ENCODE measurements around the gene GABRG3.
"Not testable (repeated sequence)": the region's sequence is repeated elsewhere in the genome, so short reads cannot be mapped to it uniquely, and the experiment has no call there.

GABRG3 gene

DNA sequence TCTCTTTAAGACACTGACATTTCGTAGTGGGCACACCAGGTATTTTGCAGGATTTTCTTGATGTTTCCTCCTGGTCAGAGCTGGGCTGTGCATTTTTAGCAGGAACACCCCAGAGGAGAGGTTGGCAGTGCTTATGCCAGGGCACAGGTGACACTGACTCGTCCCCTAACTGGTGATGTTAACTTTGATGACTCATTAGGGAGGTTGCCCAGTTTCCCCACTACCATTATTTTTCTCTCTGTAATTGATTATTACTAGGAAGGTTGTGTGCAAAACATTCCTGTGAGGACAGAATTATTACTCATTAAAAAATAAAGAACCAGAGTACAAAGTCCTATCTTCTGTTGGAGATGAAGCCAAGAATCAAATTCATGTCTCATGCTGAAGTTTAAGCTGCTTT lies 394.5 kb downstream of the GABRG3 start:
- Histone ChIP-seq H3K9me3 (ENCODE audit: control insufficient read depth, insufficient read depth, low read length) (no peaks in the 10 kb centered on the region), H3K36me3 (ENCODE audit: insufficient read depth, low read length) (no peaks in the 10 kb centered on the region), H3K9ac (ENCODE audit: low read depth, low read length) (no peak overlapping the region), H3K4me1 (ENCODE audit: insufficient read depth, low read length) (no peaks in the 10 kb centered on the region)

DNA sequence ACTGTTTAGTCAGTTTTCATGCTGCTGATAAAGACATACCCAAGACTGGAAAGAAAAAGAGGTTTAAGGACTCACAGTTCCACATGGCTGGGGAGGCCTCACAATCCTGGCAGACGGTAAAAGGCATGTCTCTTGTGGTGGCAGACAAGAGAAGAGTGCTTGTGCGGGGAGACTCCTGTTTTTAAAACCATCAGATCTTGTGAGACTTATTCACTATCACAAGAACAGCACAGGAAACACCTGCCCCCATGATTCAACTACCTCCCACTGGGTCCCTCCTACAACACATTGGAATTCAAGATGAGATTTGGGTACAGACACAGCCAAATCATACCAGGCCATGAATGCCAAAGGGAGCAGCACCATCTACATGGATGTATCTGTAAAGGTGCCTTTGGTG lies 406.4 kb downstream of the GABRG3 start:
- H3K9me3 ChIP-seq (ENCODE audit: control insufficient read depth, insufficient read depth, low read length); H3K9ac ChIP-seq (ENCODE audit: low read depth, low read length); H3K36me3 ChIP-seq (ENCODE audit: insufficient read depth, low read length); H3K4me1 ChIP-seq (ENCODE audit: insufficient read depth, low read length): not testable (repeated sequence)

DNA sequence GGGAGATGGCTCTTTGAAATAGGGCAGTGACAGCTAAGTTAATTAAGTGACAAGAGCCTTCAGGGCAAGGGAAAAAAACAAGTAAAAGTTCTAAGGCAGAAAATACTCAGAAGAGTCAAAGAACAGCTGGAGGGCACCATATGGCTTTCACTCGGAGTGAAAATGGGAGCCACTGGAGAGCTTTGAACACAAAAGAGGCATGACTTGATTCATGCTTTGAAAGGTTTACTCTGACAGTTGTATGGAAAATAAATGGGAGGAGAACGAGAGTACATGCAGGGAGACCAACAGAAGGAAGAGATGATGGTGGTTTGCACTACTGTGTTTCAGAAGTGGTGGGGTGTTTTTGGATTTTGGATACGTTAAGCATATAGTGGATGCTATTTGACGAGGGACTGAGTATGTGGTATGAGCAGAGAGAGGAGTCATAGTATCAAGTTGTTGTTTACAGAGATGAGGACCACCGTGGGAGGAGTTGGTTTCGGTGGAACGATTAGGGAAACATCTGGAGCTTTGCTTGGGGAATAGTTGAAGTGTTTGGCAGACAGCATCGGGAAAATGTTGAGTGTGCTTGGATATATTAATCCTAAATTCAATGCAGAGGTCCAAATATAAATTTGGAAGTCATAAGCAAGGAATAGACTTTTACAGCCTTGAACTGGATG lies 411.5 kb downstream of the GABRG3 start:
- peaks cover 2% of the 10 kb centered on the region; the same call in 1 of the 2 replicates for H3K9me3 ChIP-seq (ENCODE audit: control insufficient read depth, insufficient read depth, low read length)
- no peak overlapping the region for H3K9ac ChIP-seq (ENCODE audit: low read depth, low read length)
- no peaks in the 10 kb centered on the region for H3K36me3 ChIP-seq (ENCODE audit: insufficient read depth, low read length)
- no peaks in the 10 kb centered on the region for H3K4me1 ChIP-seq (ENCODE audit: insufficient read depth, low read length)

DNA sequence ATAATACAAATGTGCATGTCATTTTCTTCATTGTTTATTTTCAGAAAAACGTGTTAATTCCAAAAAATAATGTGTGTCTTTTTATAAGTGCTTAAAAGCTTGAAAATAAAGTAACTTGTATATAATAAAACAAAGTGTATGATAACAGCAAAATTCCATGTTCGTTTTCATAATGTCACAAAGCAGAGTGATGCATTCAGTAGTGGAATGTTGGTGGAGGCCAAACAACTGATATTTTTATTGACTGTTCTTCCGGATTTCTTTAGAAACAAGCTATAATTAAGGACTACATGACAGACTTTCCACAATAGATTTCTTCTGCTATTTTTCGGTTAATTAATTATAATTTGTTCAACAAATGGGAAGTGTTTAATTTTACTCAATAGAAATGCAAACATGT lies 412.7 kb downstream of the GABRG3 start:
- H3K9me3 ChIP-seq (ENCODE audit: control insufficient read depth, insufficient read depth, low read length), result no peaks in the 10 kb centered on the region
- H3K36me3 ChIP-seq (ENCODE audit: insufficient read depth, low read length), result no peaks in the 10 kb centered on the region
- H3K9ac ChIP-seq (ENCODE audit: low read depth, low read length), result no peak overlapping the region
- H3K4me1 ChIP-seq (ENCODE audit: insufficient read depth, low read length), result no peaks in the 10 kb centered on the region

DNA sequence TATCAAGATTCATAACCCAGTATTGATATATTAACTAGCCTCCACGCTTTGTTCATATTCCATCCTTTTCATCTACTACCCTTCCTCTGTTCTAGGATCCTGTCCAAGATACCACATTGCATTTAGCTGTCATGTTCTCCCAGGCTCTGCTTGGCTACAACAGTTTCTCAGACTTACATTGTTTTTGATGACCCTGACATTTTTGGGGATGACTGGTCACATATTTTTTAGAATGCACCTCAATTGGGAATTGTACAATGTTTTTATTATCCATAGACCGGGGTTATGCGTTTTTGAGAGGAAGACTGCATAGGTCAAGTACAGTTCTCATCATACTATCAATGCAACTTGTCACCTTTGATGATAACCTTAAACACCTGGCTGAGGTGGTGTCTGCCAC lies 421.2 kb downstream of the GABRG3 start:
- H3K36me3 ChIP-seq (ENCODE audit: insufficient read depth, low read length), result no peaks in the 10 kb centered on the region
- H3K9ac ChIP-seq (ENCODE audit: low read depth, low read length), result no peak overlapping the region
- peaks cover 4% of the 10 kb centered on the region; the same call in 1 of the 2 replicates for H3K9me3 ChIP-seq (ENCODE audit: control insufficient read depth, insufficient read depth, low read length)
- H3K4me1 ChIP-seq (ENCODE audit: insufficient read depth, low read length), result no peaks in the 10 kb centered on the region

DNA sequence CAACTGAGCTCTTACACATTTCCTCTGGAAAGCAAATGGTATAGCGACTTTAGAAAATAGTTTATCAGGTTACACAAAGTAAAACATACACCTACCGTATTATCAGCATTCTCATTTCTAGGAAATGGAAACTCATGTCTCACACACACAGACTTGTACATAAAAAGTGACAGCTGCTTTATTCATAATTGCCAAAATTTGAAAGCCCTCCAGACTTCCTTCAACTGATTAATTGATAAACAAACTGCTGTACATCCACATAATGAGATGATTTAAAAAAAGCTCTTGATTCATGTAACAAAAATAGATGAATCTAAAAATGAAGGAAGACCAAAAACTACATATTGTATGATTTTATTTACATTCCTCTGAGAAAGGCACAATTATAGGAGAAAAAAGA lies 425.5 kb downstream of the GABRG3 start:
- Histone ChIP-seq H3K36me3 (ENCODE audit: insufficient read depth, low read length) (no peaks in the 10 kb centered on the region), H3K9ac (ENCODE audit: low read depth, low read length) (no peak overlapping the region), H3K4me1 (ENCODE audit: insufficient read depth, low read length) (peaks cover 13% of the 10 kb centered on the region; the same call in 1 of the 2 replicates), H3K9me3 (ENCODE audit: control insufficient read depth, insufficient read depth, low read length) (peaks cover 4% of the 10 kb centered on the region; the same call in 1 of the 2 replicates)

DNA sequence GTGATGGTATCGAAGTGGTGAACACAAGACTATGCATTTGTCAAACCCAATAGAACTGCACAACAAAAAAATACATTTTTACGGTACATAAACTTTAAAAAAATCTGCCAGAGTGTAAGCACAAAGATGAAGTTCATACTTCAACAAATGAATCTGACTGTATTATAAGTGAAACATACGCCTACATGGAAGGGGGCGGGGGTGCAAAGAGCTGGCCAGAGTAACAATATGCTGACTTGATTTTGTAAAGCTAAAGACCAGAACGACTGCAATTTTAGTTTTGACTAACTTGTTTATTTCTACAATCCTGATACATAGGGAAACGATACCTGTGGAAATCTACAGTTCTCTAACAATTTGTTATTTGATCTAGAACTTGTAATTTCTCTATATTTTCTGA lies 426.0 kb downstream of the GABRG3 start:
- H3K4me1 ChIP-seq (ENCODE audit: insufficient read depth, low read length), result peaks cover 13% of the 10 kb centered on the region; the same call in 1 of the 2 replicates
- H3K36me3 ChIP-seq (ENCODE audit: insufficient read depth, low read length), result no peaks in the 10 kb centered on the region
- H3K9ac ChIP-seq (ENCODE audit: low read depth, low read length), result no peak overlapping the region
- peaks cover 4% of the 10 kb centered on the region; the same call in 1 of the 2 replicates for H3K9me3 ChIP-seq (ENCODE audit: control insufficient read depth, insufficient read depth, low read length)

DNA sequence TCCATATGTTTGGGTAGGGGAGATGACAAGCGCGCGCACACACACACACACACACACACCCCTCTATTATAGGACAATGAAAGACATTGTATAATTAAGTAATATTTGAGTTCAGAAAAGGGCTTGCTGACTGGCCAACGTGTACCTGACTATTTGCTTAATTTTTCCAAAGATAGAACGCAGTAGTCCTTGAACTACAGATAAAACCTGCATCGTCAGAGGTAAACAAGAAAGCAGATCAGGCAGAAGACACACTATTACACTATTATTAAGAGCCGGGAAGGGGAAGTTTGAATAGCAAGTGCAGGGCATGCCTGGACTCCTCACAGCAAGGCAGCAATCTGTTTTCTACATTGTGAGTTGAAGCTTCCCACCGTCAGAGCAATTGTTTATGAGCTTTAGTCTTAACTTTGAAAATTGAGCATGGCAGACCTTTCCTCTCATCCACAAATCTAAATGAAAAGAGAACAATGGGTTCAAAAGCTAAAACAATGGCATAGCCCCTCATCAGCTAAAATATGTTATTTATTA lies 427.7 kb downstream of the GABRG3 start:
- Histone ChIP-seq H3K36me3 (ENCODE audit: insufficient read depth, low read length) (no peaks in the 10 kb centered on the region), H3K9me3 (ENCODE audit: control insufficient read depth, insufficient read depth, low read length) (peaks cover 4% of the 10 kb centered on the region; the same call in 1 of the 2 replicates), H3K9ac (ENCODE audit: low read depth, low read length) (no peak overlapping the region), H3K4me1 (ENCODE audit: insufficient read depth, low read length) (peaks cover 13% of the 10 kb centered on the region; the same call in 1 of the 2 replicates)

DNA sequence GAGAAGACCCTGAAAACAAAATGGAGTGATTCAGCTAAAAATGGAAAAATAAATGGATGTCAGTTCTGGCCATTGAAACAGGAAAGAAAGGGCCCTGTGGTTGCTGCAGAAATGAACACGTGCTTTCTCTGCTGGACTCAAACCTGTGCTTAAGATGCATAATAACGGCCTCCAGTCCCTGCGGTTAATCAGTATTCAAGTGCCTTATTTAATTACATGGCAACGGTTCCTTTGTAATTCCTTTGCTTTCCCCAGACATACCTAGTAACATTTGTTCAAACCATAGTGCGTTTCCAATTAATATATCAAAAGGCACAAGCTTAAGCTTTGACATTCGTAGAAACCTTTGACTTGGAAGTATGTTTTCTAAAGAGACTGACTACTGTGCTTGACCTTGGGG lies 428.3 kb downstream of the GABRG3 start:
- no peaks in the 10 kb centered on the region for H3K36me3 ChIP-seq (ENCODE audit: insufficient read depth, low read length)
- peaks cover 4% of the 10 kb centered on the region; the same call in 1 of the 2 replicates for H3K9me3 ChIP-seq (ENCODE audit: control insufficient read depth, insufficient read depth, low read length)
- H3K4me1 ChIP-seq (ENCODE audit: insufficient read depth, low read length), result peaks cover 13% of the 10 kb centered on the region; the same call in 1 of the 2 replicates
- no peak overlapping the region for H3K9ac ChIP-seq (ENCODE audit: low read depth, low read length)

DNA sequence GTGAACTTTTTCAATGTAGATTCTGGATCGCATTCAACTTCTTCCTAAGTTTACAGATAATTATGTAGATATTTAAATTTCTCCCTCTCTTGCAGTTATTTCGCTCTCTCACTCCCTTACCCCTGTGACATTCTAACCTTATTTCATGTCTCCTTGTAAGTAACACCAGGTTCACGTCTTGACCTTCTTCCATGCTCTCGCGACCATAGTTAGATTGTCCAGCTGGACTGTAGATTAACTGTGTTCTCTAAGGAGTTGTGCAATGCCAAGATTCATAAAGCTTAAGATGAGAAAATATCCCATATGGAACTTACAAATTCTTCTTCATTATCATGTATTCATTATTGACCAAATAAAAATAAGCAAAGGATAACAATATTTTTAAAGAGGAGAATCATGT lies 430.5 kb downstream of the GABRG3 start:
- H3K9ac ChIP-seq (ENCODE audit: low read depth, low read length), result no peak overlapping the region

DNA sequence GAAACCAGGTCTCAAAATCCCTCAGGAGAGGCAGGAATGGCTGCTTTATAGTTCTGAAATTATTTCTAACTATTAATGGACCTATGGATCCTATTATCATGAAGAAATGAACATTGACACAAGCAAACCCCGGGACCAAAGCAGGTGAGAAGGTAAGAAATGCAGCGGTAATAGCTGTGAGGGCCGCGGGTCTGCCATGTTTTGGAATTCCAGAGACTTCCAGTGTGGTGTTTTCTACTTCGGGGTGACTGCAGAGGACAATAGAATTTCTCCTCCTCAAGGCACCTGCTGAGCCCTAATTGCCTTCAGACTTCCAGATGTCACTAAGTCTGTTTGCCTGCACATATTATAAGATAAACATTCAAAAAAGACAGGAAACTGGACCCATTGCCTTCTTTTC lies 437.4 kb downstream of the GABRG3 start:
- no peaks in the 10 kb centered on the region for H3K9me3 ChIP-seq (ENCODE audit: control insufficient read depth, insufficient read depth, low read length)
- no peak overlapping the region for H3K9ac ChIP-seq (ENCODE audit: low read depth, low read length)
- peaks cover 5% of the 10 kb centered on the region for H3K4me1 ChIP-seq (ENCODE audit: insufficient read depth, low read length)
- H3K36me3 ChIP-seq (ENCODE audit: insufficient read depth, low read length), result no peaks in the 10 kb centered on the region

More for the DNA sequence above, 430.5 kb downstream of the GABRG3 start:
- Histone ChIP-seq H3K9me3 (ENCODE audit: control insufficient read depth, insufficient read depth, low read length) (no peaks in the 10 kb centered on the region), H3K4me1 (ENCODE audit: insufficient read depth, low read length) (peaks cover 13% of the 10 kb centered on the region; the same call in 1 of the 2 replicates), H3K36me3 (ENCODE audit: insufficient read depth, low read length) (no peaks in the 10 kb centered on the region)

DNA sequence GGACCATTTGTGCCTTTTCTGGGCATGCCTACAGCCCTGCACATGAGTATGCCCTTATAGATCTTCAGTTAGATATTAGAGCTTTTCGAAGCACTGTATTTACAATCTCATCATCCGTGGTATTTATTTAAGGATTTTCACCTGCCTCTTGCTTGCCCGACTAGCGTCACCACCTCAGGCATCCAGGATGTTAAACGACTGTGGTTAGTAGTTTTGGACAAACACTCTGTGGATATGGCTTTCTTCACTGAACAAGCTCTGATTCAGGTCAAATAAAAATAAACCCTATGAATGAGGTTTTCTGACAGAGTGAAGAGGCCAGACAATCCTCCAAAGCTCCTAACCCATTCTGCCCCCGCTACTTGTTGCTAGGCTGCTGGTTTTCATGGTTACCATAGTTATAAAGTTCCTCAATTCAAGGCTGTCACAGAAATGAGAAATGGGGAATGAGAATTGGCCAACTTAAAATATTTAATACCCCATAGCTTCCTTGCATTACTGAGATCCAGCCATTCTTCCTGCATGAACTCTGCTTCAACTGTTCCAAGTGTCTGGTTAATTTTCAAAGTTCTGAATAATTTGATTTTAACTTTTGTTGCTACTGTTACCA lies 440.1 kb downstream of the GABRG3 start:
- Histone ChIP-seq H3K9me3 (ENCODE audit: control insufficient read depth, insufficient read depth, low read length) (no peaks in the 10 kb centered on the region), H3K36me3 (ENCODE audit: insufficient read depth, low read length) (no peaks in the 10 kb centered on the region), H3K9ac (ENCODE audit: low read depth, low read length) (no peak overlapping the region), H3K4me1 (ENCODE audit: insufficient read depth, low read length) (peaks cover 15% of the 10 kb centered on the region)

DNA sequence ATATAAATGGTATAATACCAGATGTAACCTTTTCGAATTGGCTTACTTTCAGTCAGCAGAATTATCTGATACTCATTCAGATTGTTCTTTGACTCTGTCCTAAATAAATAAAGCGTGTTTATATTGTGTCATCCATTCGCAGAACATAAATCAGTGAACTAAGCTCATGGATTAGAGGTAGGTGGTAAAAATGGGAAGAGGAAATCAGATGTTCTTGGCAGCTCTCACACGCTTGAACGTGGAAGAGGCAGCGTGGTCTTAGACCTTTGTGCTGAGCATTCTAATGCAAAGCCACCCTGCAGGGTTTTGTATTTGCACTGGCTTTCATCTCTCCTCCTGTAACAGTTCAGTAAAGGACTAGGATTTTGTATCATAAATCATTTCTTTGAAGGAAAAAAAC lies 441.4 kb downstream of the GABRG3 start:
- H3K9ac ChIP-seq (ENCODE audit: low read depth, low read length), result no peak overlapping the region
- no peaks in the 10 kb centered on the region for H3K9me3 ChIP-seq (ENCODE audit: control insufficient read depth, insufficient read depth, low read length)
- H3K36me3 ChIP-seq (ENCODE audit: insufficient read depth, low read length), result no peaks in the 10 kb centered on the region
- peaks cover 15% of the 10 kb centered on the region for H3K4me1 ChIP-seq (ENCODE audit: insufficient read depth, low read length)

DNA sequence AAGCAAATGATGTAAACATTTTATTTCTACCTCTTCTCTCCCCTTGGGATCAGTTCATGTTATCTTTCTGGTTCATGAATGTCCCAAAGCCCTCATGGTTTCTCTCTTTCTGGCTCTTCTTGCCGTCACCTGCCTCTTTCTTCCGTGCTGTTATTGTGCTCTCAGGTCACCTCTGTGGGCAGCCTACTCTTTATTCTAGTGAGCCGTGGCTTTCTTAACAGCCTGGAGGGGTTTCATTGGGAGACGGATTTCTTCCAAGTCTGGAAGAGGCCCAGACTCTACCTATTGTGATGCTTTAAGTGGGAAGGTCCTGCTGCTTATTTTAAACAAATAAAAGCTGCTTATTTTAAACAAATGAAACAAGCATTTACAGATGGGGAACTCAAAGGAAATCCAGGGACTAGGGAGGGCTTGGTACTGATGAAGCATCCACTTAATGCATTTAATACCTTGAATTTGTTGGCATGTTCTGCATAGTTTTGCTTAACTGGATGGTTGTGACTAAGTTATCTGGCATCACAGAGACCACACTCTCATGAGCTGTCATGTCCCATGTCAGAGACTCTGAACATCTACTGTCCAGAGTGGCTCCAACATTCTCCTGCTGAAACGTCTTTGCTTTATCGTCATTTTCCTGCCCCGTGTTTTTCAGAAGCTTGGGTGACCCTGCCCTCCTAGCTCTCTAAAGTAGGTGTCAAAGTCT lies 443.3 kb downstream of the GABRG3 start:
- H3K36me3 ChIP-seq (ENCODE audit: insufficient read depth, low read length), result no peaks in the 10 kb centered on the region
- no peaks in the 10 kb centered on the region for H3K9me3 ChIP-seq (ENCODE audit: control insufficient read depth, insufficient read depth, low read length)
- H3K9ac ChIP-seq (ENCODE audit: low read depth, low read length), result no peak overlapping the region
- peaks cover 15% of the 10 kb centered on the region for H3K4me1 ChIP-seq (ENCODE audit: insufficient read depth, low read length)
